GM18951 (cell line): Measurements from ENCODE around the gene CDK5RAP2.
"Not testable (repeated sequence)": the region's sequence is repeated elsewhere in the genome, so short reads cannot be mapped to it uniquely, and the experiment has no call there.

Source experiments
- POLR2A ChIP-seq: IDR thresholded peaks from 4 replicates; pipeline ENCODE4 v1.6.1; 2011; ENCODE audit warnings: mild to moderate bottlenecking; ENCODE audit not compliant: insufficient read length, insufficient read depth; ENCODE audit errors: extremely low read depth
- in situ Hi-C: fragments of 300-500 bp; cut with MboI; formaldehyde crosslinking; loops from one replicate; pipeline ENCODE4 v1.12.0; 2022; ENCODE audit warnings: low sequenced_read_pairs, mixed read lengths, inconsistent platforms; ENCODE audit not compliant: unreplicated experiment

Gene CDK5RAP2

GRCh38 chr9:120500733-120501132 lies 79.2 kb downstream of the CDK5RAP2 start:
- TF ChIP-seq POLR2A, result no peak
- in situ Hi-C loops, result no loop called here

DNA sequence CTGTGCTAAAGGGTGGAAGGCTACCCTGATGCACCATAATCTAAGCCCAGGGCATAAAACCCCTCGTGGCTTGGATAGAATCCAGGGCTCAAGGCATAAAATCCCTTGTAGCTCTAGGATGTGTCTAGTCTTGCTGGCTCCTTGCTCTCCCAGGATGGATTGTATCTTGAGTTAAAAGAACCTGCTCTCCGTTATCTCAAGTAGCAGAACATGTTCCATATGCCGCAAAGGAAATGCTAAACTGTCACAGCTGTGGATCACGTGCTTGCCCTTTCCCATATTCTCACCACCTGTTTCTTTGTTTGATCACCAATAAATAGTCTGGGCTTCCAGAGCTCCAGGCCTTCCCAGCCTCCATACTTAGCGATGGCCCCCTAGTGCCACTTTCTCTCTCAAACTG lies 82.1 kb downstream of the CDK5RAP2 start:
- in situ Hi-C loops, result not testable (repeated sequence)

DNA sequence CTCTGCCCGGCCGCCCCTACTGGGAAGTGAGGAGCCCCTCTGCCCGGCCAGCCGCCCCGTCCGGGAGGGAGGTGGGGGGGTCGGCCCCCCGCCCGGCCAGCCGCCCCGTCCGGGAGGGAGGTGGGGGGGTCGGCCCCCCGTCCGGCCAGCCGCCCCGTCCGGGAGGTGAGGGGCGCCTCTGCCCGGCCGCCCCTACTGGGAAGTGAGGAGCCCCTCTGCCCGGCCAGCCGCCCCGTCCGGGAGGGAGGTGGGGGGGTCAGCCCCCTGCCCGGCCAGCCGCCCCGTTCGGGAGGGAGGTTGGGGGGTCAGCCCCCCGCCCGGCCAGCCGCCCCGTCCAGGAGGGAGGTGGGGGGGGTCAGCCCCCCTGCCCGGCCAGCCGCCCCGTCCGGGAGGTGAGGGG lies 83.5 kb downstream of the CDK5RAP2 start:
- in situ Hi-C loops, result not testable (repeated sequence)

GRCh38 chr9:120490888-120491595 lies 88.9 kb downstream of the CDK5RAP2 start:
- in situ Hi-C loops, result no loop called here
- TF ChIP-seq POLR2A, result no peak

DNA sequence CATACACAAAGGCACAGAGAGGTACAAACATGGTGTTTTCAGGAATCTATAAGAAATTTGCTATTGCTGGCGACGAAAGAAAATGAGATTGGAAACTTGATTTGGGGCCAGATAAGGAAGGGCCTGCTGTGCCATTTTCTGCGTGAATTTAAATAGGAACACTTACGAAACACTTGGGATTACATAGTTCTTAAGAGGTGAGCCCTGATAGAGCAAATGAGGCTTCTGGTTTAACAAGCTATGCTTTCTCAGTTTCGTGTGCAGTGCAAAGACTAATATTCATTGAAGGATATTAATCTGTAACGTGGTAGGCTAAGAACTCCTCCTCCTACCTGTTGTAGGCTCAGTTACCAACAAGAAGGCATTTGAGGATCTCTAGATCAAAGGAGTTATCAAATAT lies 93.1 kb downstream of the CDK5RAP2 start:
- TF ChIP-seq POLR2A, result no peak
- in situ Hi-C loops, result no loop called here

DNA sequence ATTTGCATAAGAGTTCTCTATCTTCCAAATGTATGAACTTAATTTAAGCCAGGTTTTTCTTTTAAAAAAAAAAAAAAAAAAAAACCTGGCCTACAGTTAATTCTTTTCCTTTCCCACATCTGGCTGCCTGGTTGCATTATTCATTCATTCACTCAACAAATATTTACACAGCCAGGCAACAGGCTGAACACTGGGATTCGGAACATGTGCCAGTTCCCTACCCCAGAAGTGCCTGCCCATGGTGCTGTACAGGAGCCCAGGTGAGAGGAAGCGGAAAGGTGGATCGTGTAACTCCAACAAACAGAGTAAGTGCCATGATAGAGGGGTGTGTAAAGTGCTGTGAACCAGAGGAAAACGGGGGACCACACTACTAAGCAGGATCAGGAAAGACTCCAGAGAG lies 93.6 kb downstream of the CDK5RAP2 start:
- in situ Hi-C loops, result no loop called here
- no peak for TF ChIP-seq POLR2A

DNA sequence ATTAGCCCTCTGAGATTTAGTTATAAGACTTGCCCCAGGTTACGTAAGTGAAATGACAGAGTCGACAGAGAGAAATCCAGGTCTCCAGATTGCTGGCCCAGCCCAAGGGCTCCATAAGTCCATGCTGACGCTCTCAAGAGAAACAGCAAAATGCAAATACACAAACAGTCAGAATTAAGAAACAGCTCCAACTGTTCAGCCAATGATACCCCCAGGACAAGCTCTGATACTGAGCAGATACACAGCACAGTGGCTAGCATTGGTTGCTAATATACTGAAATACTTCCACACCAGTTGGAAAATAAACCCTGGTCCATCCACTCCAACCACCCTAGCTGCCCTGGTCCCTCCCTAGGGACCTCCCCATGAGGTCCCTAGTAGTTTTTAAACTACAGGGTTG lies 94.2 kb downstream of the CDK5RAP2 start:
- TF ChIP-seq POLR2A, result no peak

GRCh38 chr9:120484162-120484561 lies 95.8 kb downstream of the CDK5RAP2 start:
- in situ Hi-C loops, result no loop called here
- no peak for TF ChIP-seq POLR2A

More for the DNA sequence above, 94.2 kb downstream of the CDK5RAP2 start:
- in situ Hi-C loops, result no loop called here

DNA sequence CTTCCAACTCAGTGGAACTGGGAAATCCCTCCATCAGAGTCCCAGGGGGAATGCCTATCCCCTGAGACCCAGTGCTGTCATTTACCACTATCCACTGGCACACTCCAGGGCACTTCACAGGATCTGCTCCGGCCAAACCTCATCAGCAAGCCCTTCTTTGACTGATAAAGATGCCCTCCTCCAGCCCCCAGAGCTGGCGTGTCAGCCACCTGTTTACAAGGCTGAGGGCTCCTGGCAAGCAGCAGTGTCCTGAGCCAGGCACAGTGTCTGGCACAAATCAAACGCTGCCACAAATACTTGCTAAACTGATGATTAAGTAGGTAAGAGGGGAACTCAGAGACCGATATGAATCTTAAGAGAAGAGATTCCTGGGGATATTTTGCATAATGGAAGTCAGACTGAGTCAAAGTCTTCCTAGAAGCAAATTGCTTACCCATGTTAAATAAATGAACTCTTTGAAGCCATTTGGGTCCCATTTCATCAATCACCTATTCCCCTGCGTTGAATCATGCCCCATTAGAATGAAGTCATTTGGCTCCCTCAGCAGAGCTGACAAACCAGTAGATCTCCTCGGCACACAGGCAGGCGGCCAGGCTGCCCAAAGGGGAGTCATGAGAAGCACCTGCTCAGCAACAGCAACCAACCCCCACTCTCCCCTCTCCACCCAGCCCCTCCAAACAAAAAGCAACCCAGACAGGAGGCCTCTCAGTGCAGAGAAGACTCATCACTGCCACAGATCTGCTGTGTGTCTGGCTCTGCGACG lies 97.4 kb downstream of the CDK5RAP2 start:
- in situ Hi-C loops, result no loop called here
- TF ChIP-seq POLR2A, result no peak

DNA sequence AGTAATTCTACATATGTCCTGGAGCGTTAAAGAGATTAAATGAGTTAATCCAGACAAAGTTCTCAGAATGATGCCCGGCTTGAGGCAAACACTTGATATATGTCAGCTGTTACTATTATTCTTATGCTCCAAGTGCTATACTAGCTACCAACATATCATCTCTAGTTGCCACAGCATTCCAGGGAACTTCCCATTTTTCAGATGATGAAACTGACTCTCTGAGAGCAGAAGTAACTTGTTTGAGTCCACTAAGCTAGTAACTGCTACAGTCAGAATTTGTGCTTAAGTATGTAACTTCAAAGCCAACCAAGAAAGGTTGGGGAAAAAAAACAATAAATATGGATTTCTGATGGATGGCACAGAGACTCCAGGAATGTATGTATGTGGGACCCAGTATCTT lies 98.1 kb downstream of the CDK5RAP2 start:
- TF ChIP-seq POLR2A, result no peak

DNA sequence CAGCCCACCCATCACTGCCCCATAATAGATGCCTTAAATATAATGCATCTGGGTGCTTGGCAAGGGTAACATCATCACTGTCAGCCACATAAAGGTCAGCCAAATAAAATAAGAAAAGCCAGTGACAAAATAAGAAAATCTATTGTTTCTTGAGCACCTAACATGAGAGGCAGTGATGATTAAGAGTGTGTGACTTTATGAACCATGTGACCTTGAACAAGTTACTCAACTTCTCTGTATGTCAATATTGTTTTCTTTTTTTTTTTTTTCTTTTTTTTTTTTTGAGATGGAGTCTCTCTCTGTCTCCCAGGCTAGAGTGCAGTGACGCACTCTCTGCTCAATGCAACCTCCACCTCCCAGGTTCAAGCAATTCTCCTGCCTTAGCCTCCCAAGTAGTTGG lies 98.7 kb downstream of the CDK5RAP2 start:
- in situ Hi-C loops, result no loop called here
- no peak for TF ChIP-seq POLR2A

More for the DNA sequence above, 98.1 kb downstream of the CDK5RAP2 start:
- in situ Hi-C loops, result no loop called here

GRCh38 chr9:120480707-120481106 lies 99.3 kb downstream of the CDK5RAP2 start:
- no peak for TF ChIP-seq POLR2A
- in situ Hi-C loops, result no loop called here

GRCh38 chr9:120478208-120478607 lies 101.8 kb downstream of the CDK5RAP2 start:
- in situ Hi-C loops, result no loop called here
- no peak for TF ChIP-seq POLR2A

DNA sequence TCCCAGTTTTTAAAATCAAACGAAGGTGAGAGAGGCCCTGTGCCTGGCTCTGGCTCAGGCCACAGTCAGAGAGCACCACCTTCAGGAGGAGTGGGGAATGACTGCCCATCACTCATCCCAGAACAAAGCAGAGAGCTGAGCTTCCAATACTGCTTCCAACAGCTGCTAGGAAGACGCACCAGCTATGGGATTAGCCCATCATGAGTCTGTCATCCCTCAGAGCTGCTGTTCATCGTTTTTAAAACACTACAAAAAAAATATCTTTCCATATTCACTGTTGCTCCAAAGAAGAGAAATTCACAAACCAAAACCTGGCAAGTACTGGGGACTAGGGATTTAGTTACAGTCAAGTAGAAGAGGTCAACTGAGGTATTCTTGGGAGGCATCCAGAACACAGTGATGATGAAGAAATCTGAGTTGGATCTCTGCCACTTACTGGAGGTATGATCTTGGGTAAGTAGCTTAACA lies 102.4 kb downstream of the CDK5RAP2 start:
- in situ Hi-C loops, result no loop called here
- TF ChIP-seq POLR2A, result no peak
